A549 (cell line): ENCODE results near the gene GRIN3A. TPM values are rescaled to one million over a fixed set of nuclear protein-coding genes. Genes with fewer than 3 reads are reported as not detected.
A peak's percentile ranks its signal among the peaks of the same experiment; 100 is the strongest.

ENCODE experiments used
- ATAC-seq, 2 experiments: fragments of 200-7000 bp in 1 of 2; fragments of >200 bp in 1 of 2; cut with Nextera tagmentation in 1 of 2; cut with Tn5 transposase in 1 of 2; 3 replicates each; pipeline versions ENCODE4 v1.8.0 to v1.9.1; 2018 to 2020; ENCODE audit warnings: mild to moderate bottlenecking in 1 of 2, moderate library complexity in 1 of 2
- CTCF ChIA-PET: fragments of 300-600 bp; sonication (Branson Sonifier 250); formaldehyde crosslinking; extraction: SDS; loops from one replicate; lab custom pipeline; 2021; ENCODE audit warnings: antibody characterized with exemption, inconsistent platforms; lab: Yijun Ruan, JAX
- POLR2A ChIA-PET: fragments of 350-600 bp; formaldehyde crosslinking; extraction: SDS; loops from one replicate; lab custom pipeline; 2021; ENCODE audit warnings: antibody characterized with exemption, inconsistent platforms; lab: Yijun Ruan, JAX
- DNase-seq, 2 experiments: peaks; one replicate each; pipeline versions ENCODE4 v3.0.0 to v3.0.0-alpha.2; 2011 to 2016; ENCODE audit warnings: low read depth in 1 of 2, low spot score in 1 of 2
- FAIRE-seq: peaks from 2 replicates; lab custom pipeline; 2011; peaks lifted over from hg19 to GRCh38; lab: Jason Lieb, UNC
- H3K27ac ChIP-seq, 2 experiments: fragments of >200 bp; sonication (Bioruptor Twin); formaldehyde crosslinking; 3 replicates each; pipeline ENCODE4 v1.5.1; 2016 to 2017
- H3K4me1 ChIP-seq: fragments of >200 bp; sonication (Bioruptor Twin); formaldehyde crosslinking; 3 replicates; pipeline ENCODE4 v1.6.1; 2016
- H3K4me2 ChIP-seq: fragments of >200 bp; sonication (Bioruptor Twin); formaldehyde crosslinking; 3 replicates; pipeline ENCODE4 v1.6.1; 2016
- H3K4me3 ChIP-seq: fragments of >200 bp; sonication (Bioruptor Twin); formaldehyde crosslinking; 3 replicates; pipeline ENCODE4 v1.5.1; 2016
- H3K9me3 ChIP-seq: fragments of >200 bp; sonication (Bioruptor Twin); formaldehyde crosslinking; 3 replicates; pipeline ENCODE4 v1.6.1; 2016
- BCL3 ChIP-seq: fragments of >200 bp; sonication (Bioruptor Twin); formaldehyde crosslinking; IDR thresholded peaks from 3 replicates; pipeline ENCODE4 v1.6.1; 2016
- CBX2 ChIP-seq: fragments of 200-600 bp; sonication (generic); IDR thresholded peaks from 2 replicates; pipeline ENCODE4 v1.6.1; 2016; ENCODE audit warnings: low read depth, mild to moderate bottlenecking, borderline replicate concordance
- CBX8 ChIP-seq: fragments of 200-600 bp; sonication (generic); IDR thresholded peaks from 2 replicates; pipeline ENCODE4 v1.6.1; 2016
- CHD4 ChIP-seq: fragments of 200-600 bp; sonication (generic); IDR thresholded peaks from 2 replicates; pipeline ENCODE4 v1.6.1; 2016; ENCODE audit warnings: antibody characterized with exemption, mild to moderate bottlenecking, borderline replicate concordance
- CTCF ChIP-seq: fragments of >200 bp; sonication (Bioruptor Twin); formaldehyde crosslinking; IDR thresholded peaks from 3 replicates; pipeline ENCODE4 v1.5.1; 2016
- E2F6 ChIP-seq: IDR thresholded peaks from 2 replicates; pipeline ENCODE4 v1.6.1; 2012; ENCODE audit warnings: low read depth, borderline replicate concordance
- ELK1 ChIP-seq: fragments of 150-350 bp; IDR thresholded peaks from 2 replicates; pipeline ENCODE4 v1.6.1; 2014; ENCODE audit warnings: low read depth, mild to moderate bottlenecking, low read length
- FOXS1 ChIP-seq: fragments of 250-450 bp; sonication (Bioruptor Pico); IDR thresholded peaks from 2 replicates; pipeline ENCODE4 v1.5.0; 2020; ENCODE audit warnings: mild to moderate bottlenecking, moderate library complexity
- GATA3 ChIP-seq: IDR thresholded peaks from 2 replicates; pipeline ENCODE4 v1.6.1; 2012; ENCODE audit warnings: borderline replicate concordance
- HOXB5 ChIP-seq: fragments of 250-450 bp; sonication (Bioruptor Pico); IDR thresholded peaks from 2 replicates; pipeline ENCODE4 v1.5.0; 2020; ENCODE audit warnings: mild to moderate bottlenecking, moderate library complexity
- JUN ChIP-seq, 2 experiments: fragments of >200 bp; sonication (Bioruptor Twin); formaldehyde crosslinking; IDR thresholded peaks; 2 replicates in 1 of 2; 3 replicates in 1 of 2; pipeline ENCODE4 v1.6.1; 2016 to 2017
- JUNB ChIP-seq: fragments of >200 bp; sonication (Bioruptor Twin); formaldehyde crosslinking; IDR thresholded peaks from 2 replicates; pipeline ENCODE4 v1.6.1; 2016
- MAX ChIP-seq: IDR thresholded peaks from 2 replicates; pipeline ENCODE4 v1.6.1; 2012
- NFE2L2 ChIP-seq: fragments of 150-350 bp; conservative IDR thresholded peaks from 2 replicates; pipeline ENCODE4 v1.6.1; 2014; ENCODE audit warnings: low read length
- NPAS2 ChIP-seq: fragments of 250-450 bp; sonication (Bioruptor Pico); IDR thresholded peaks from 2 replicates; pipeline ENCODE4 v1.8.0; 2022; ENCODE audit warnings: mild to moderate bottlenecking, moderate library complexity, borderline replicate concordance
- PHF8 ChIP-seq: fragments of 200-600 bp; sonication (generic); IDR thresholded peaks from 2 replicates; pipeline ENCODE4 v1.6.1; 2016; ENCODE audit warnings: low read depth, mild to moderate bottlenecking, antibody characterized with exemption, moderate library complexity, borderline replicate concordance
- RARB ChIP-seq: fragments of 250-450 bp; sonication (Bioruptor Pico); IDR thresholded peaks from 2 replicates; pipeline ENCODE4 v1.8.0; 2021; ENCODE audit warnings: mild to moderate bottlenecking, moderate library complexity
- RFX5 ChIP-seq: fragments of 450-650 bp; IDR thresholded peaks from 2 replicates; pipeline ENCODE4 v1.7.1; 2014; ENCODE audit warnings: antibody characterized with exemption, mild to moderate bottlenecking, moderate library complexity
- SREBF2 ChIP-seq: fragments of 450-650 bp; IDR thresholded peaks from 2 replicates; pipeline ENCODE4 v1.6.1; 2014; ENCODE audit warnings: mild to moderate bottlenecking, moderate library complexity
- TFCP2L1 ChIP-seq: fragments of 250-450 bp; sonication (Bioruptor Pico); IDR thresholded peaks from 2 replicates; pipeline ENCODE4 v1.5.0; 2021; ENCODE audit warnings: mild to moderate bottlenecking
- USF2 ChIP-seq: fragments of 450-650 bp; IDR thresholded peaks from 2 replicates; pipeline ENCODE4 v1.6.1; 2014; ENCODE audit warnings: antibody characterized with exemption
- ZFP36 ChIP-seq: fragments of 450-650 bp; IDR thresholded peaks from 2 replicates; pipeline ENCODE4 v1.6.1; 2014; ENCODE audit warnings: borderline replicate concordance; ENCODE audit not compliant: partially characterized antibody
- ZSCAN20 ChIP-seq: fragments of 250-450 bp; sonication (Bioruptor Pico); IDR thresholded peaks from 2 replicates; pipeline ENCODE4 v1.8.0; 2022; ENCODE audit warnings: mild to moderate bottlenecking, moderate library complexity
- WGBS: methylation state at CpG from one replicate; pipeline ENCODE4 v1.1.6; 2017; ENCODE audit errors: missing lambda C conversion rate; 5-methylcytosine and 5-hydroxymethylcytosine counted together
- polyA plus RNA-seq, 4 experiments: library from polyadenylated mRNA; depleted of rRNA in 3 of 4; stranded (reverse); fragments of >200 nt; fragmentation: RNase III in 1 of 4; extraction: RNeasy Plus Mini Kit Qiagen cat#74134 plus additional on column Dnase treatment in 1 of 4; gene quantifications; 2 replicates in 3 of 4; 3 replicates in 1 of 4; pipeline ENCODE4 v1.2.3, GENCODE V29; 2011 to 2017

GRIN3A gene
- polyA plus RNA-seq, 2 of the 4 experiments (the other 2 are of a cell fraction) = not detected

GRCh38 chr9:101751895-101752294 lies 13.4 kb upstream of the GRIN3A start:
- Histone ChIP-seq H3K4me2 (no peak overlapping the region), H3K9me3 (no peaks in the 10 kb centered on the region), H3K4me3 (no peak overlapping the region), H3K4me1 (no peaks in the 10 kb centered on the region), H3K27ac (no peak overlapping the region)
- ChIA-PET CTCF (no interaction called here), POLR2A (no interaction called here)
- no peak for TF ChIP-seq NFE2L2
- no peak for TF ChIP-seq E2F6
- FAIRE-seq (no peak), ATAC-seq (no peak), DNase-seq (no peak)
- WGBS = 5% methylated on average over 2 of the region's 2 CpGs

- Histone ChIP-seq H3K9me3 (no peaks in the 10 kb centered on the region), H3K27ac (no peak overlapping the region), H3K4me2 (no peak overlapping the region), H3K4me1 (no peaks in the 10 kb centered on the region), H3K4me3 (no peak overlapping the region)
- ChIA-PET CTCF (interaction anchor here (1.0 kb wide), 1 partner anchor 536 kb away, joined by 3 read pairs; no protein-coding TSS in a partner anchor), POLR2A (no interaction called here)
- FAIRE-seq = no peak
- TF ChIP-seq ZSCAN20 (CRISPR knock-in tag) = no peak
- TF ChIP-seq MAX = no peak
- no peak for TF ChIP-seq PHF8
- no peak for TF ChIP-seq CBX2
- no peak for TF ChIP-seq JUN (IDR thresholded peaks at IDR 0.05)
- TF ChIP-seq RARB (CRISPR knock-in tag) = no peak
- TF ChIP-seq CBX8 = no peak
- TF ChIP-seq CHD4 = no peak
- no peak for TF ChIP-seq GATA3
- TF ChIP-seq NPAS2 (CRISPR knock-in tag) = no peak
- no peak for TF ChIP-seq SREBF2
- TF ChIP-seq HOXB5 = no peak
- no peak for DNase-seq
- 2% methylated on average over 2 of the region's 2 CpGs for WGBS
- ATAC-seq = no peak
These were observed 864 bp upstream of the GRIN3A start for GRCh38 chr9:101739311-101739710.

- ATAC-seq = peak; percentile 83 to 87
- H3K4me2 ChIP-seq = peak overlapping the region; percentile 97
- peak; percentile 6 to 9 for DNase-seq
- ChIA-PET POLR2A (no interaction called here), CTCF (interaction anchor here (0.7 to 2.6 kb wide), 2 partner anchors 10 to 1481 kb away, joined by 4 to 9 read pairs; no protein-coding TSS in a partner anchor)
- FAIRE-seq = no peak
- H3K9me3 ChIP-seq = no peaks in the 10 kb centered on the region
- no peak for TF ChIP-seq FOXS1 (CRISPR knock-in tag)
- TF ChIP-seq, all 56 proteins: peak for 0
- Histone ChIP-seq H3K27ac (no peak overlapping the region), H3K4me1 (no peaks in the 10 kb centered on the region), H3K4me3 (peak overlapping the region; percentile 46)
- WGBS = 5% methylated on average over 36 of the region's 78 CpGs
These were observed 512 bp downstream of the GRIN3A start for GRCh38 chr9:101737705-101738565.

- ATAC-seq (no peak), FAIRE-seq (no peak), DNase-seq (no peak)
- H3K27ac ChIP-seq = no peak overlapping the region
- peak overlapping the region; percentile 46; the same call in 2 of the 3 replicates for H3K4me3 ChIP-seq
- CTCF ChIA-PET = interaction anchor here (2.6 kb wide), 1 partner anchor 9 kb away, joined by 9 read pairs; no protein-coding TSS in a partner anchor
- H3K4me1 ChIP-seq = no peaks in the 10 kb centered on the region
- H3K4me2 ChIP-seq = peak overlapping the region; percentile 97; the same call in 2 of the 3 replicates
- POLR2A ChIA-PET = no interaction called here
- WGBS = 40% methylated on average over 17 of the region's 32 CpGs
- no peaks in the 10 kb centered on the region for H3K9me3 ChIP-seq
- no peak for TF ChIP-seq CHD4
- no peak for TF ChIP-seq BCL3
- no peak for TF ChIP-seq ELK1
- TF ChIP-seq CTCF = no peak
- TF ChIP-seq JUNB = no peak
- TF ChIP-seq ZFP36 = no peak
- TF ChIP-seq TFCP2L1 = no peak
- TF ChIP-seq E2F6 = no peak
- no peak for TF ChIP-seq RFX5
- no peak for TF ChIP-seq USF2
These were observed 1.2 kb downstream of the GRIN3A start for GRCh38 chr9:101737165-101737704.
